Endothelial cell of umbilical vein (primary cell): ENCODE data around the gene PSMD14. TPM values are rescaled to one million over a fixed set of nuclear protein-coding genes. Genes with fewer than 3 reads are reported as not detected.

Source experiments
- BruUV-seq: library from RNA; stranded (reverse); fragments of 400-500 nt; replicated peaks from 2 replicates; lab custom pipeline; 2021; lab: Mats Ljungman, UMichigan
- CTCF ChIA-PET: fragments of 300-600, 350-600 bp; sonication (Branson Sonifier 250); formaldehyde crosslinking; loops from one replicate; lab custom pipeline; 2021; ENCODE audit warnings: antibody characterized with exemption, inconsistent platforms; lab: Charles Lee
- POLR2A ChIA-PET: fragments of 300-600, 350-600 bp; sonication (Branson Sonifier 250); formaldehyde crosslinking; loops from one replicate; lab custom pipeline; 2021; ENCODE audit warnings: antibody characterized with exemption, inconsistent platforms; lab: Charles Lee
- DNase-seq: peaks from one replicate; pipeline ENCODE4 v3.0.0-alpha.2; 2011; ENCODE audit warnings: low read depth, low spot score
- FAIRE-seq: peaks from 2 replicates; lab custom pipeline; 2011; peaks lifted over from hg19 to GRCh38; lab: Jason Lieb, UNC
- H2AFZ ChIP-seq: 2 replicates; pipeline ENCODE4 v1.6.0; 2012; ENCODE audit warnings: low read depth, low read length, control low read depth, inconsistent platforms
- H3K27ac ChIP-seq: 2 replicates; pipeline ENCODE4 v1.5.1; 2011; ENCODE audit warnings: low read depth, mild to moderate bottlenecking, control low read depth, low read length, moderate library complexity; ENCODE audit not compliant: insufficient read depth
- H3K27me3 ChIP-seq, 2 experiments: 2 replicates each; pipeline versions ENCODE4 v1.6.0 to v1.6.1; 2011; ENCODE audit warnings: low read length in 2 of 2, mixed read lengths in 1 of 2; ENCODE audit not compliant: control insufficient read depth in 2 of 2, insufficient read depth in 2 of 2
- H3K36me3 ChIP-seq, 2 experiments: 2 replicates in 1 of 2; 3 replicates in 1 of 2; pipeline ENCODE4 v1.5.1; 2011; ENCODE audit warnings: low read length in 2 of 2, mild to moderate bottlenecking in 1 of 2, moderate library complexity in 1 of 2; ENCODE audit not compliant: control insufficient read depth in 2 of 2, insufficient read depth in 2 of 2; ENCODE audit errors: extremely low read depth in 1 of 2
- H3K4me1 ChIP-seq: 3 replicates; pipeline ENCODE4 v1.5.1; 2011; ENCODE audit warnings: mild to moderate bottlenecking, low read length; ENCODE audit not compliant: control insufficient read depth, insufficient read depth; ENCODE audit errors: extremely low read depth
- H3K4me2 ChIP-seq: 2 replicates; pipeline ENCODE4 v1.6.1; 2011; ENCODE audit warnings: low read length, control low read depth, mixed read lengths; ENCODE audit not compliant: insufficient read depth
- H3K4me3 ChIP-seq, 3 experiments: fragments of 200-600 bp in 1 of 3; sonication (generic), shearing (Covaris generic) in 1 of 3; replicated peaks in 1 of 3; 2 replicates each; pipeline ENCODE4 v1.5.1; 2011 to 2016; ENCODE audit warnings: control low read depth in 3 of 3, low read length in 3 of 3, mild to moderate bottlenecking in 2 of 3, inconsistent platforms in 1 of 3, low read depth in 1 of 3, moderate library complexity in 1 of 3; ENCODE audit not compliant: insufficient read depth in 1 of 3
- H3K79me2 ChIP-seq: 2 replicates; pipeline ENCODE4 v1.6.0; 2012; ENCODE audit warnings: low read length, inconsistent platforms; ENCODE audit not compliant: control insufficient read depth, insufficient read depth
- H3K9ac ChIP-seq: replicated peaks from 2 replicates; pipeline ENCODE3; 2011; ENCODE audit warnings: low read length, control low read depth; ENCODE audit not compliant: insufficient read depth; ENCODE audit errors: extremely low read depth
- H3K9me1 ChIP-seq: replicated peaks from 3 replicates; pipeline ENCODE4 v1.6.0; 2011; ENCODE audit warnings: mild to moderate bottlenecking, low read length; ENCODE audit not compliant: control insufficient read depth, insufficient read depth; ENCODE audit errors: extremely low read depth
- H3K9me3 ChIP-seq: replicated peaks from 2 replicates; pipeline ENCODE4 v1.5.1; 2012; ENCODE audit warnings: low read length, inconsistent platforms; ENCODE audit not compliant: control insufficient read depth, insufficient read depth
- H4K20me1 ChIP-seq: replicated peaks from 2 replicates; pipeline ENCODE3; 2011; ENCODE audit warnings: mild to moderate bottlenecking, low read length; ENCODE audit not compliant: control insufficient read depth, insufficient read depth; ENCODE audit errors: extremely low read depth
- EZH2 ChIP-seq: IDR thresholded peaks from 2 replicates; pipeline ENCODE4 v1.6.1; 2012; ENCODE audit warnings: borderline replicate concordance, low read depth, mild to moderate bottlenecking, moderate library complexity, low read length, inconsistent platforms; ENCODE audit not compliant: severe bottlenecking
- FOS ChIP-seq: IDR thresholded peaks from 2 replicates; pipeline ENCODE4 v1.6.1; 2011; ENCODE audit warnings: mild to moderate bottlenecking, low read length, moderate library complexity, borderline replicate concordance; ENCODE audit not compliant: insufficient read depth
- GATA2 ChIP-seq: IDR thresholded peaks from 2 replicates; pipeline ENCODE4 v1.7.0; 2011; ENCODE audit warnings: low read depth, mild to moderate bottlenecking, moderate library complexity, mixed read lengths, low read length; ENCODE audit not compliant: insufficient read length, insufficient read depth
- JUN ChIP-seq: IDR thresholded peaks from 2 replicates; pipeline ENCODE4 v1.6.1; 2011; ENCODE audit warnings: borderline replicate concordance, low read depth; ENCODE audit not compliant: insufficient read length, insufficient read depth
- MYC ChIP-seq: IDR thresholded peaks from one replicate; pipeline ENCODE4 v1.6.1; 2011; ENCODE audit warnings: mild to moderate bottlenecking, low read depth, low read length
- POLR2A ChIP-seq: IDR thresholded peaks from 2 replicates; pipeline ENCODE4 v1.6.1; 2012; ENCODE audit warnings: low read depth, mild to moderate bottlenecking, control low read depth, low read length
- POLR2AphosphoS5 ChIP-seq: IDR thresholded peaks from 2 replicates; pipeline ENCODE4 v1.6.1; 2012; ENCODE audit warnings: low read depth, mild to moderate bottlenecking, control low read depth, low read length, moderate library complexity; ENCODE audit not compliant: insufficient read depth
- dilution Hi-C: fragments of 300-500 bp; cut with MboI; formaldehyde crosslinking; loops from one replicate; pipeline ENCODE4 v1.15.0; 2019; ENCODE audit warnings: low sequenced_read_pairs; ENCODE audit not compliant: extremely low pct_ligation_motif_present
- intact Hi-C: fragments of 100-400 bp; cut with micrococcal nuclease; formaldehyde crosslinking; loops from one replicate; pipeline ENCODE4 v1.10.0; 2022
- polyA plus RNA-seq, 4 experiments: library from polyadenylated mRNA; depleted of rRNA in 3 of 4; stranded (reverse) in 3 of 4; unstranded in 1 of 4; fragments of >200 nt; gene quantifications; 2 replicates each; pipeline versions ENCODE4 v1.2.1 to v1.2.3, GENCODE V29; 2011 to 2012; ENCODE audit warnings: missing spikeins in 1 of 4
- total RNA-seq: library from RNA; stranded (reverse); gene quantifications from 2 replicates; pipeline ENCODE4 v1.2.3, GENCODE V29; 2021
- TF ChIP-seq, protein P1 (sequence below): IDR thresholded peaks from 2 replicates; pipeline ENCODE4 v1.6.1; 2011; ENCODE audit not compliant: insufficient read depth, insufficient read length
- TF ChIP-seq, protein P2 (sequence below), 2 donors: IDR thresholded peaks; 1 replicate in 1 of 2; 2 replicates in 1 of 2; pipeline ENCODE4 v1.5.1; 2011; ENCODE audit warnings: low read length in 2 of 2, mild to moderate bottlenecking in 2 of 2, moderate library complexity in 2 of 2, control low read depth in 1 of 2, inconsistent platforms in 1 of 2, low read depth in 1 of 2; ENCODE audit not compliant: insufficient read depth in 1 of 2; ENCODE audit errors: extremely low read depth in 1 of 2

The PSMD14 gene
- total and polyA plus RNA-seq, 2 donors (not counting 3 experiments of a cell fraction or from before 2014, with no cell fraction given): 47.6 to 85.4 TPM

DNA sequence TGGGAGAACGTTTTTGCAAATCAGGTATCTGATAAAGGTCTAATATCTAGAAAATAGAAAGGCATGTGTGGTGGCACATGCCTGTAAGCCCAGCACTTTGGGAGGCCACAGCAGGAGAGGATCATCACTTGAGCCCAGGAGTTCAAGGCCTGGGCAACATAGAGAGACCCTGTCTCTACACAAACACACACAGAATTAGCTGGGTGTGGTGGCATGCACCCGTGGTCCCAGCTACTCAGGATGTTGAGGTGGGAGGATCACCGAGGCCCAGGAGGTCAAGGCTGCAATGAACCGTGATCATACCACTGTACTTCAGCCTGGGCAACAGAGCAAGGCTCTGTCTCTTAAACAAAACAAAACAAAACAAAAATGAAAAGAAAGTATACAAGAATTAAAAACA is 94.1 kb downstream of the PSMD14 start:
- POLR2A ChIA-PET: no interaction called here
- no peaks in the 10 kb centered on the region for H3K27me3 ChIP-seq
- CTCF ChIA-PET: no interaction called here
- H3K4me3 ChIP-seq: no peak overlapping the region
- no peak for FAIRE-seq
- H4K20me1 ChIP-seq: no peaks in the 10 kb centered on the region
- no peak overlapping the region for H3K27ac ChIP-seq
- peaks cover 8% of the 10 kb centered on the region for H3K4me1 ChIP-seq
- DNase-seq: no peak
- H3K4me2 ChIP-seq: no peak overlapping the region
- H3K9me1 ChIP-seq: no peaks in the 10 kb centered on the region
- BruUV-seq: no TSS peak
- H3K36me3 ChIP-seq: peaks cover 0 to 6% of the 10 kb centered on the region in 2 experiments
- dilution Hi-C loops: no loop called here
- H3K9me3 ChIP-seq: no peaks in the 10 kb centered on the region
- H3K9ac ChIP-seq: no peak overlapping the region
- TF ChIP-seq JUN (no peak), FOS (no peak), POLR2AphosphoS5 (no peak), GATA2 (no peak), MYC (no peak), POLR2A (no peak), EZH2 (no peak)
- TF ChIP-seq, protein P1, sequence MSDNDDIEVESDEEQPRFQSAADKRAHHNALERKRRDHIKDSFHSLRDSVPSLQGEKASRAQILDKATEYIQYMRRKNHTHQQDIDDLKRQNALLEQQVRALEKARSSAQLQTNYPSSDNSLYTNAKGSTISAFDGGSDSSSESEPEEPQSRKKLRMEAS: no peak
- TF ChIP-seq, protein P2, sequence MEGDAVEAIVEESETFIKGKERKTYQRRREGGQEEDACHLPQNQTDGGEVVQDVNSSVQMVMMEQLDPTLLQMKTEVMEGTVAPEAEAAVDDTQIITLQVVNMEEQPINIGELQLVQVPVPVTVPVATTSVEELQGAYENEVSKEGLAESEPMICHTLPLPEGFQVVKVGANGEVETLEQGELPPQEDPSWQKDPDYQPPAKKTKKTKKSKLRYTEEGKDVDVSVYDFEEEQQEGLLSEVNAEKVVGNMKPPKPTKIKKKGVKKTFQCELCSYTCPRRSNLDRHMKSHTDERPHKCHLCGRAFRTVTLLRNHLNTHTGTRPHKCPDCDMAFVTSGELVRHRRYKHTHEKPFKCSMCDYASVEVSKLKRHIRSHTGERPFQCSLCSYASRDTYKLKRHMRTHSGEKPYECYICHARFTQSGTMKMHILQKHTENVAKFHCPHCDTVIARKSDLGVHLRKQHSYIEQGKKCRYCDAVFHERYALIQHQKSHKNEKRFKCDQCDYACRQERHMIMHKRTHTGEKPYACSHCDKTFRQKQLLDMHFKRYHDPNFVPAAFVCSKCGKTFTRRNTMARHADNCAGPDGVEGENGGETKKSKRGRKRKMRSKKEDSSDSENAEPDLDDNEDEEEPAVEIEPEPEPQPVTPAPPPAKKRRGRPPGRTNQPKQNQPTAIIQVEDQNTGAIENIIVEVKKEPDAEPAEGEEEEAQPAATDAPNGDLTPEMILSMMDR (IDR thresholded peaks at IDR 0.05; ENCODE audit: extremely low read depth in 1 of 2, insufficient read depth in 1 of 2, low read depth in 1 of 2, low read length in 2 of 2): no peak
- no peaks in the 10 kb centered on the region for H3K79me2 ChIP-seq
- intact Hi-C loops: no loop called here
- no peak overlapping the region for H2AFZ ChIP-seq
